IMR-90 (cell line): Measurements from ENCODE around the gene CSGALNACT2. TPM values are rescaled to one million over a fixed set of nuclear protein-coding genes. Genes with fewer than 3 reads are reported as not detected.

Source experiments
- ATAC-seq: fragments of 200-7000 bp; cut with Tn5 transposase; 2 replicates; pipeline ENCODE4 v1.9.1; 2020; ENCODE audit warnings: low read depth, mild to moderate bottlenecking, moderate library complexity
- BruUV-seq: library from RNA; stranded (reverse); fragments of 400-500 nt; replicated peaks from 2 replicates; lab custom pipeline; 2021; lab: Mats Ljungman, UMichigan
- CTCF ChIA-PET: fragments of 300-600 bp; formaldehyde crosslinking; extraction: SDS; loops from one replicate; lab custom pipeline; 2021; ENCODE audit warnings: antibody characterized with exemption; lab: Yijun Ruan, JAX
- POLR2A ChIA-PET: fragments of 300-600 bp; sonication (Branson Sonifier 250); formaldehyde crosslinking; loops from one replicate; lab custom pipeline; 2022; ENCODE audit warnings: antibody characterized with exemption; ENCODE audit not compliant: unreplicated experiment; lab: Charles Lee
- DNase-seq: peaks from one replicate; pipeline ENCODE4 v3.0.0; 2013
- H2AFZ ChIP-seq: replicated peaks from 2 replicates; pipeline ENCODE3; 2013; ENCODE audit warnings: low read length, mild to moderate bottlenecking; ENCODE audit not compliant: poor library complexity
- H2AK5ac ChIP-seq: 2 replicates; pipeline ENCODE4 v1.6.1; 2013; ENCODE audit warnings: low read depth, low read length, inconsistent platforms
- H2AK9ac ChIP-seq: replicated peaks from 2 replicates; pipeline ENCODE3; 2013; ENCODE audit warnings: mild to moderate bottlenecking, low read depth, low read length, moderate library complexity; ENCODE audit not compliant: poor library complexity
- H2BK120ac ChIP-seq: 2 replicates; pipeline ENCODE4 v1.6.1; 2013; ENCODE audit warnings: low read depth, low read length, inconsistent platforms
- H2BK15ac ChIP-seq: 3 replicates; pipeline ENCODE4 v1.6.1; 2013; ENCODE audit warnings: low read depth, low read length, inconsistent platforms
- H2BK20ac ChIP-seq: 2 replicates; pipeline ENCODE4 v1.6.1; 2013; ENCODE audit warnings: low read depth, mild to moderate bottlenecking, inconsistent platforms, low read length, moderate library complexity
- H2BK5ac ChIP-seq: 2 replicates; pipeline ENCODE4 v1.6.1; 2013; ENCODE audit warnings: mild to moderate bottlenecking, low read depth, low read length, inconsistent platforms; ENCODE audit not compliant: poor library complexity, severe bottlenecking
- H3K14ac ChIP-seq: replicated peaks from 2 replicates; pipeline ENCODE4 v1.6.1; 2013; ENCODE audit warnings: low read depth, low read length, inconsistent platforms
- H3K18ac ChIP-seq: 2 replicates; pipeline ENCODE4 v1.6.1; 2013; ENCODE audit warnings: low read depth, low read length, control low read depth
- H3K23ac ChIP-seq: 2 replicates; pipeline ENCODE4 v1.6.1; 2013; ENCODE audit warnings: low read depth, low read length, inconsistent platforms
- H3K27ac ChIP-seq: 2 replicates; pipeline ENCODE4 v1.5.1; 2013; ENCODE audit warnings: mild to moderate bottlenecking, control low read depth, low read length; ENCODE audit not compliant: insufficient read depth
- H3K27me3 ChIP-seq: 2 replicates; pipeline ENCODE4 v1.6.1; 2013; ENCODE audit warnings: low read length; ENCODE audit not compliant: control insufficient read depth, insufficient read depth
- H3K36me3 ChIP-seq: 2 replicates; pipeline ENCODE4 v1.6.1; 2013; ENCODE audit warnings: low read length, mixed read lengths; ENCODE audit not compliant: control insufficient read depth, insufficient read depth
- H3K4ac ChIP-seq: 2 replicates; pipeline ENCODE4 v1.6.1; 2013; ENCODE audit warnings: low read depth, low read length, inconsistent platforms
- H3K4me1 ChIP-seq: 2 replicates; pipeline ENCODE4 v1.6.1; 2013; ENCODE audit warnings: low read length, mixed read lengths; ENCODE audit not compliant: control insufficient read depth, insufficient read depth
- H3K4me2 ChIP-seq: 2 replicates; pipeline ENCODE4 v1.6.1; 2013; ENCODE audit warnings: low read depth, mild to moderate bottlenecking, control low read depth, low read length, moderate library complexity
- H3K4me3 ChIP-seq: 2 replicates; pipeline ENCODE4 v1.5.1; 2013; ENCODE audit warnings: low read depth, mild to moderate bottlenecking, control low read depth, low read length, moderate library complexity; ENCODE audit not compliant: insufficient read depth
- H3K56ac ChIP-seq: 2 replicates; pipeline ENCODE4 v1.6.1; 2013; ENCODE audit warnings: low read length, inconsistent platforms; ENCODE audit not compliant: insufficient read depth; ENCODE audit errors: extremely low read depth
- H3K79me1 ChIP-seq, 2 experiments: 2 replicates each; pipeline ENCODE4 v1.6.1; 2013; ENCODE audit warnings: low read length in 2 of 2, inconsistent platforms in 1 of 2, low read depth in 1 of 2
- H3K9ac ChIP-seq: 2 replicates; pipeline ENCODE4 v1.6.1; 2013; ENCODE audit warnings: low read depth, low read length, control low read depth
- H3K9me1 ChIP-seq: 2 replicates; pipeline ENCODE4 v1.6.1; 2013; ENCODE audit warnings: low read length, inconsistent platforms; ENCODE audit not compliant: insufficient read depth
- H3K9me3 ChIP-seq: 2 replicates; pipeline ENCODE4 v1.6.1; 2013; ENCODE audit warnings: low read length; ENCODE audit not compliant: control insufficient read depth, insufficient read depth
- H4K20me1 ChIP-seq: 2 replicates; pipeline ENCODE4 v1.6.1; 2013; ENCODE audit warnings: low read length, inconsistent platforms; ENCODE audit not compliant: insufficient read depth
- H4K5ac ChIP-seq: 2 replicates; pipeline ENCODE4 v1.6.1; 2013; ENCODE audit warnings: mild to moderate bottlenecking, low read depth, low read length, control low read depth
- H4K8ac ChIP-seq, 2 experiments: 2 replicates each; pipeline ENCODE4 v1.6.1; 2013; ENCODE audit warnings: low read depth in 2 of 2, low read length in 2 of 2, control low read depth in 1 of 2, inconsistent platforms in 1 of 2
- H4K91ac ChIP-seq: 2 replicates; pipeline ENCODE4 v1.6.1; 2013; ENCODE audit warnings: low read depth, low read length, inconsistent platforms; ENCODE audit not compliant: insufficient read depth
- BHLHE40 ChIP-seq: fragments of 150-350 bp; IDR thresholded peaks from 2 replicates; pipeline ENCODE4 v1.6.1; 2016; ENCODE audit warnings: mild to moderate bottlenecking, low read depth, low read length
- CEBPB ChIP-seq: IDR thresholded peaks from 2 replicates; pipeline ENCODE4 v1.6.1; 2012; ENCODE audit warnings: low read depth, low read length, improper control_type of control experiment
- CTCF ChIP-seq: conservative IDR thresholded peaks from 2 replicates; pipeline ENCODE4 v1.5.1; 2012; ENCODE audit warnings: mild to moderate bottlenecking, low read depth, low read length, improper control_type of control experiment
- NFE2L2 ChIP-seq: fragments of 150-350 bp; IDR thresholded peaks from 2 replicates; pipeline ENCODE4 v1.6.1; 2016; ENCODE audit warnings: low read depth, mild to moderate bottlenecking, low read length
- RFX5 ChIP-seq: IDR thresholded peaks from 2 replicates; pipeline ENCODE4 v1.8.0; 2012; ENCODE audit warnings: low read depth, mild to moderate bottlenecking, low read length, moderate library complexity
- SMC3 ChIP-seq: fragments of 150-350 bp; IDR thresholded peaks from 2 replicates; pipeline ENCODE4 v1.6.1; 2016; ENCODE audit warnings: low read depth, mild to moderate bottlenecking, antibody characterized with exemption, low read length, moderate library complexity
- WGBS, 2 experiments: methylation state at CpG; one replicate each; pipeline versions ENCODE4 v1.1.5 to v1.1.7; 2013; ENCODE audit warnings: missing lambda C conversion rate in 2 of 2; ENCODE audit not compliant: insufficient read length in 1 of 2; ENCODE audit errors: extremely low coverage in 2 of 2; 5-methylcytosine and 5-hydroxymethylcytosine counted together
- dilution Hi-C: fragments of 300-500 bp; cut with HindIII; formaldehyde crosslinking; loops from one replicate; pipeline ENCODE4 v1.14.3; 2018; ENCODE audit warnings: low sequenced_read_pairs; ENCODE audit not compliant: unreplicated experiment
- in situ Hi-C: fragments of 300-500 bp; cut with MboI; formaldehyde crosslinking; loops from 3 replicates; pipeline ENCODE4 v1.14.3; 2019; ENCODE audit warnings: low sequenced_read_pairs, inconsistent platforms, mixed read lengths
- intact Hi-C: fragments of 100-400 bp; cut with micrococcal nuclease; formaldehyde crosslinking; loops from 2 replicates; pipeline ENCODE4 v1.10.0; 2022
- polyA plus RNA-seq, 3 experiments: library from polyadenylated mRNA; depleted of rRNA; stranded (reverse); fragments of >200 nt; gene quantifications; 2 replicates each; pipeline ENCODE4 v1.2.3, GENCODE V29; 2012; ENCODE audit warnings: low replicate concordance in 1 of 3
- total RNA-seq: library from RNA; depleted of rRNA; stranded (reverse); fragments of >200 nt; gene quantifications from 2 replicates; pipeline ENCODE4 v1.2.3, GENCODE V29; 2012

Gene CSGALNACT2
- total and polyA plus RNA-seq, 2 of the 4 experiments (the other 2 are of a cell fraction) = 6.5 to 13.1 TPM

DNA sequence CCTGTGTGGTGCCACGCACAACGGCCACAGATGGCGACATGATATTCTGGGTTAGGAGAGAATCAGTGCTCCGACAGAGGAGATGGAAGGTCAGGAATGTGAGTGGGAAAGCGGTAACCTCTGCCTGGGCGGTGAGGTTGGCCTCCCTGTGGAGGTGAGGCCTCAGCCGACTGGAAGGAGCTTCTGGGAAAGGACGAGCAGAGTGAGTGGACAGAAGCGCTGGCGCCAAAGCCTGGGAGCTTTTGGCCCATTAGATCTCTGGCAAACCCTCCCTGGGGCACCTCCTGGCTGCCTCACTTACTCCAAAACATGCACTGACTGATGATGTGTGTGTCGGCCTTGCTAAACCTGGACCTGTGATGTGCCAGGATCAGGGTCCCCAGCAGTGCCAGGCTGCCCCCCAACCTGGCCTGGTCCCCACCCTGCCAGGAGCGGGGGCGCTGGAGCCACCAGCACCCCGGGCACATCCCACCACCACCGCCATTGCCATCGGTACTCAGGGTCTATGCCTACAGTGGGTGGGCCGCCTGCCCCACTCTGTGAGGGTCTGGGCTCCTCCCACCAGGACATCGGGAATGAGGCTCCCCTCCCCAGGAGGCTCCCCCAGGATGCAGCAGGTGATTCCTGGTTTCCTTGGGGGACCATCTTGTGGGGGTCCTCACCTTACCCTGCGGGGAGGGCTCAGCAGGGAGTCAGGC is 77.7 kb downstream of the CSGALNACT2 start:
- H2AFZ ChIP-seq = no peak overlapping the region
- H3K18ac ChIP-seq = no peak overlapping the region
- no peaks in the 10 kb centered on the region; the same call in 1 of the 2 replicates for H4K20me1 ChIP-seq
- H2BK5ac ChIP-seq = no peak overlapping the region
- H3K36me3 ChIP-seq = no peaks in the 10 kb centered on the region
- intact Hi-C loops = no loop called here
- ChIA-PET CTCF (no interaction called here), POLR2A (no interaction called here)
- H3K27ac ChIP-seq = no peak overlapping the region
- H3K9me1 ChIP-seq = no peaks in the 10 kb centered on the region
- H2BK15ac ChIP-seq = no peak overlapping the region
- H4K5ac ChIP-seq = no peak overlapping the region
- H2AK9ac ChIP-seq = no peak overlapping the region
- no peak overlapping the region for H3K9ac ChIP-seq
- H3K56ac ChIP-seq = no peak overlapping the region
- DNase-seq = no peak
- no TSS peak for BruUV-seq
- dilution Hi-C loops = no loop called here
- no peak overlapping the region for H3K4ac ChIP-seq
- ATAC-seq = no peak
- H3K4me1 ChIP-seq = no peaks in the 10 kb centered on the region
- no peaks in the 10 kb centered on the region for H3K9me3 ChIP-seq
- H4K8ac ChIP-seq = no peak overlapping the region
- no peak overlapping the region for H2AK5ac ChIP-seq
- H3K79me1 ChIP-seq = no peaks in the 10 kb centered on the region
- H3K27me3 ChIP-seq = peaks cover 51% of the 10 kb centered on the region; the same call in 1 of the 2 replicates
- H3K23ac ChIP-seq = no peak overlapping the region
- no peak overlapping the region for H3K14ac ChIP-seq
- TF ChIP-seq CTCF (no peak), BHLHE40 (no peak), NFE2L2 (no peak), CEBPB (no peak), RFX5 (no peak), SMC3 (no peak)
- in situ Hi-C loops = no loop called here
- H2BK120ac ChIP-seq = no peak overlapping the region
- no peak overlapping the region for H2BK20ac ChIP-seq
- H4K91ac ChIP-seq = no peak overlapping the region
- WGBS, 2 experiments = 70% methylated on average over 6 of the region's 19 CpGs; no CpG with 5 or more reads in 1 of the 2 experiments
- H3K4me2 ChIP-seq = no peak overlapping the region
- H3K4me3 ChIP-seq = no peak overlapping the region
